GM18873 (cell line): ENCODE data around the gene ITPK1.

ENCODE experiments used
- ATAC-seq: cut with Tn5 transposase; IDR thresholded peaks from one replicate; pipeline ENCODE4 v1.9.1; 2021; ENCODE audit warnings: mild to moderate bottlenecking, moderate library complexity, moderate number of reproducible peaks; ENCODE audit not compliant: unreplicated experiment, low FRiP score

The ITPK1 gene

GRCh38 chr14:92980866-92981265 lies 134.9 kb downstream of the ITPK1 start:
- ATAC-seq: no peak

GRCh38 chr14:92978229-92979021 lies 137.3 kb downstream of the ITPK1 start:
- ATAC-seq: no peak

- ATAC-seq: no peak
These were observed 139.5 kb downstream of the ITPK1 start for GRCh38 chr14:92976268-92976667.

- no peak for ATAC-seq
These were observed 141.0 kb downstream of the ITPK1 start for GRCh38 chr14:92974541-92975345.

- no peak for ATAC-seq
These were observed 141.8 kb downstream of the ITPK1 start for GRCh38 chr14:92973798-92974372.

- no peak for ATAC-seq
These were observed 142.4 kb downstream of the ITPK1 start for GRCh38 chr14:92973261-92973797.

GRCh38 chr14:92971601-92972180 lies 144.0 kb downstream of the ITPK1 start:
- ATAC-seq: no peak

- no peak for ATAC-seq
These were observed 145.5 kb downstream of the ITPK1 start for GRCh38 chr14:92970271-92970670.

GRCh38 chr14:92969871-92970270 lies 145.9 kb downstream of the ITPK1 start:
- ATAC-seq: no peak

- ATAC-seq: no peak
These were observed 146.3 kb downstream of the ITPK1 start for GRCh38 chr14:92969430-92969829.

- ATAC-seq: no peak
These were observed 147.3 kb downstream of the ITPK1 start for GRCh38 chr14:92968291-92969020.

- ATAC-seq: no peak
These were observed 148.3 kb downstream of the ITPK1 start for GRCh38 chr14:92967346-92967926.

- ATAC-seq: no peak
These were observed 150.4 kb downstream of the ITPK1 start for GRCh38 chr14:92965281-92965680.

GRCh38 chr14:92964124-92965109 lies 151.3 kb downstream of the ITPK1 start:
- ATAC-seq: no peak

GRCh38 chr14:92963301-92964123 lies 152.2 kb downstream of the ITPK1 start:
- no peak for ATAC-seq

- ATAC-seq: no peak
These were observed 153.0 kb downstream of the ITPK1 start for GRCh38 chr14:92962831-92963095.

- no peak for ATAC-seq
These were observed 153.5 kb downstream of the ITPK1 start for GRCh38 chr14:92962031-92962830.
